ENCODE data around the gene PCDHGB2. TPM values are rescaled to one million over a fixed set of nuclear protein-coding genes. Genes with fewer than 3 reads are reported as not detected.

PCDHGB2 gene
- total and polyA plus RNA-seq, 2 donors from 2014 or later, result 4.0 TPM; not detected in 1

DNA sequence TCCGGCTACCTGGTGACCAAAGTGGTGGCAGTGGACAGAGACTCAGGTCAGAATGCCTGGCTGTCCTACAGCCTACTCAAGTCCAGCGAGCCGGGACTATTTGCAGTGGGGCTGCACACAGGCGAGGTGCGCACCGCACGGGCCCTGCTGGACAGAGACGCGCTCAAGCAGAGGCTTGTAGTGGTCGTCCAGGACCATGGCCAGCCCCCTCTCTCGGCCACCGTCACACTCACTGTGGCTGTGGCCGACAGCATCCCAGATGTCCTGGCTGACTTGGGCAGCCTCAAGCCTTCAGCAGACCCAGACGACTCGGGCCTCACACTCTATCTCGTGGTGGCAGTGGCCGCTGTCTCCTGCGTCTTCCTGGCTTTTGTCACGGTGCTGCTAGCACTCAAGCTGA is 2.8 kb upstream of the PCDHGB2 start:
- no peaks in the 10 kb centered on the region for H3K27me3 ChIP-seq (ENCODE audit: control insufficient read depth, insufficient read depth, low read length)
- intact Hi-C loops (cut with DNase I), result no loop called here
- FAIRE-seq (no peak), DNase-seq (no peak)
- no peaks in the 10 kb centered on the region for H3K4me1 ChIP-seq (ENCODE audit: control insufficient read depth in 2 of 3, insufficient read depth in 2 of 3, low read depth in 1 of 3, low read length in 3 of 3)
- H3K36me3 ChIP-seq (ENCODE audit: control insufficient read depth in 2 of 3, insufficient read depth in 3 of 3, low read length in 3 of 3), result no peaks in the 10 kb centered on the region
- no peak overlapping the region for H3K4me3 ChIP-seq (ENCODE audit: low read length in 3 of 3)
- no peak overlapping the region for H3K9ac ChIP-seq (ENCODE audit: low read length in 3 of 3)
- H3K9me3 ChIP-seq (ENCODE audit: control insufficient read depth in 2 of 3, insufficient read depth in 1 of 3, low read length in 3 of 3), result peaks cover 2 to 71% (median 16%) of the 10 kb centered on the region in 3 donors
- TF ChIP-seq, protein P1, sequence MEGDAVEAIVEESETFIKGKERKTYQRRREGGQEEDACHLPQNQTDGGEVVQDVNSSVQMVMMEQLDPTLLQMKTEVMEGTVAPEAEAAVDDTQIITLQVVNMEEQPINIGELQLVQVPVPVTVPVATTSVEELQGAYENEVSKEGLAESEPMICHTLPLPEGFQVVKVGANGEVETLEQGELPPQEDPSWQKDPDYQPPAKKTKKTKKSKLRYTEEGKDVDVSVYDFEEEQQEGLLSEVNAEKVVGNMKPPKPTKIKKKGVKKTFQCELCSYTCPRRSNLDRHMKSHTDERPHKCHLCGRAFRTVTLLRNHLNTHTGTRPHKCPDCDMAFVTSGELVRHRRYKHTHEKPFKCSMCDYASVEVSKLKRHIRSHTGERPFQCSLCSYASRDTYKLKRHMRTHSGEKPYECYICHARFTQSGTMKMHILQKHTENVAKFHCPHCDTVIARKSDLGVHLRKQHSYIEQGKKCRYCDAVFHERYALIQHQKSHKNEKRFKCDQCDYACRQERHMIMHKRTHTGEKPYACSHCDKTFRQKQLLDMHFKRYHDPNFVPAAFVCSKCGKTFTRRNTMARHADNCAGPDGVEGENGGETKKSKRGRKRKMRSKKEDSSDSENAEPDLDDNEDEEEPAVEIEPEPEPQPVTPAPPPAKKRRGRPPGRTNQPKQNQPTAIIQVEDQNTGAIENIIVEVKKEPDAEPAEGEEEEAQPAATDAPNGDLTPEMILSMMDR (IDR thresholded peaks at IDR 0.05; ENCODE audit: borderline replicate concordance, extremely low read depth, insufficient read depth), result no peak
- no peak overlapping the region for H3K27ac ChIP-seq (ENCODE audit: low read depth in 2 of 2, low read length in 2 of 2)

DNA sequence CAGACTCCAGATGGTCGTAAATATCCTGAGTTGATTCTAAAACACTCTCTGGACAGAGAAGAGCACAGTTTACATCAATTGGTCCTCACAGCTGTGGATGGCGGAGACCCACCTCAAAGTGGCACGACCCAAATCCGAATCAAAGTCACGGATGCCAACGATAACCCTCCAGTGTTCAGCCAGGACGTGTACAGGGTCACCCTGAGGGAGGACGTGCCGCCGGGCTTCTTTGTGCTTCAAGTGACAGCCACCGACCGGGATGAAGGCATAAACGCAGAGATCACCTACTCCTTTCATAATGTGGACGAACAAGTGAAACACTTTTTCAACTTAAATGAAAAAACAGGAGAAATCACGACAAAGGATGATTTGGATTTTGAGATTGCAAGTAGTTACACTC is 891 bp downstream of the PCDHGB2 start:
- Histone ChIP-seq H3K9me3 (ENCODE audit: control insufficient read depth in 2 of 3, insufficient read depth in 1 of 3, low read length in 3 of 3) (peaks cover 2 to 90% (median 31%) of the 10 kb centered on the region in 3 donors), H3K9ac (ENCODE audit: low read length in 3 of 3) (no peak overlapping the region), H3K4me1 (ENCODE audit: control insufficient read depth in 2 of 3, insufficient read depth in 2 of 3, low read depth in 1 of 3, low read length in 3 of 3) (no peaks in the 10 kb centered on the region), H3K27me3 (ENCODE audit: control insufficient read depth, insufficient read depth, low read length) (no peaks in the 10 kb centered on the region), H3K27ac (ENCODE audit: low read depth in 2 of 2, low read length in 2 of 2) (no peak overlapping the region), H3K36me3 (ENCODE audit: control insufficient read depth in 2 of 3, insufficient read depth in 3 of 3, low read length in 3 of 3) (no peaks in the 10 kb centered on the region), H3K4me3 (ENCODE audit: low read length in 3 of 3) (peak overlapping the region in 2 of 3 donors; percentile 16 to 36)
- TF ChIP-seq, protein P1 (IDR thresholded peaks at IDR 0.05; ENCODE audit: borderline replicate concordance, extremely low read depth, insufficient read depth), result no peak
- FAIRE-seq, result no peak
- intact Hi-C loops (cut with DNase I), result no loop called here
- DNase-seq, result no peak

DNA sequence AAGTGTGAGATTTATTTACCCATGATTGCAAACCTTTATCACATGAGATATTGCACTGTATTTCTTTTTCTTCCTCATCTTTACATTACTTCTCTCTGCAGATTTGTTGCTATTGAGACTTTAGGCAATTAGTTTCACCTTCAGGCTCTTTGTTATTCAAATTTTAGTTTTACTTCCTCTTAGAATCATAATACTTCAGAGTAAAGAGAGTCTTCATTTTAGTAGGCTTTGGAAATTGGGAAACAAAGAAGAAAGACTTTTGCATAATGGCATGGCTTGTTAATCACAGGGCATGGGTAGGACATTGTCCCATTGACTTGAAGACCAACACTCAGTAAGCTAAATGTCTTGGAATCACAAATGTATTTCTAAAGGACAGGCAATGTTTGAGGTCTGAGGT is 2.9 kb downstream of the PCDHGB2 start:
- Histone ChIP-seq H3K27ac (ENCODE audit: low read depth in 2 of 2, low read length in 2 of 2) (no peak overlapping the region), H3K9ac (ENCODE audit: low read length in 3 of 3) (no peak overlapping the region), H3K4me1 (ENCODE audit: control insufficient read depth in 2 of 3, insufficient read depth in 2 of 3, low read depth in 1 of 3, low read length in 3 of 3) (no peaks in the 10 kb centered on the region), H3K27me3 (ENCODE audit: control insufficient read depth, insufficient read depth, low read length) (no peaks in the 10 kb centered on the region), H3K4me3 (ENCODE audit: low read length in 3 of 3) (no peak overlapping the region), H3K9me3 (ENCODE audit: control insufficient read depth in 2 of 3, insufficient read depth in 1 of 3, low read length in 3 of 3) (peaks cover 0 to 81% (median 29%) of the 10 kb centered on the region in 3 donors), H3K36me3 (ENCODE audit: control insufficient read depth in 2 of 3, insufficient read depth in 3 of 3, low read length in 3 of 3) (no peaks in the 10 kb centered on the region)
- FAIRE-seq (no peak), DNase-seq (no peak)
- intact Hi-C loops (cut with DNase I), result no loop called here
- TF ChIP-seq, protein P1 (IDR thresholded peaks at IDR 0.05; ENCODE audit: borderline replicate concordance, extremely low read depth, insufficient read depth), result no peak

Measured in kidney (tissue), 14 donors.